Effector CD4-positive, alpha-beta T cell (primary cell): Measurements from ENCODE around the gene SNX20.

ENCODE experiments used
- DNase-seq: peaks from one replicate; pipeline ENCODE4 v3.0.0-alpha.2; 2020

SNX20 gene

DNA sequence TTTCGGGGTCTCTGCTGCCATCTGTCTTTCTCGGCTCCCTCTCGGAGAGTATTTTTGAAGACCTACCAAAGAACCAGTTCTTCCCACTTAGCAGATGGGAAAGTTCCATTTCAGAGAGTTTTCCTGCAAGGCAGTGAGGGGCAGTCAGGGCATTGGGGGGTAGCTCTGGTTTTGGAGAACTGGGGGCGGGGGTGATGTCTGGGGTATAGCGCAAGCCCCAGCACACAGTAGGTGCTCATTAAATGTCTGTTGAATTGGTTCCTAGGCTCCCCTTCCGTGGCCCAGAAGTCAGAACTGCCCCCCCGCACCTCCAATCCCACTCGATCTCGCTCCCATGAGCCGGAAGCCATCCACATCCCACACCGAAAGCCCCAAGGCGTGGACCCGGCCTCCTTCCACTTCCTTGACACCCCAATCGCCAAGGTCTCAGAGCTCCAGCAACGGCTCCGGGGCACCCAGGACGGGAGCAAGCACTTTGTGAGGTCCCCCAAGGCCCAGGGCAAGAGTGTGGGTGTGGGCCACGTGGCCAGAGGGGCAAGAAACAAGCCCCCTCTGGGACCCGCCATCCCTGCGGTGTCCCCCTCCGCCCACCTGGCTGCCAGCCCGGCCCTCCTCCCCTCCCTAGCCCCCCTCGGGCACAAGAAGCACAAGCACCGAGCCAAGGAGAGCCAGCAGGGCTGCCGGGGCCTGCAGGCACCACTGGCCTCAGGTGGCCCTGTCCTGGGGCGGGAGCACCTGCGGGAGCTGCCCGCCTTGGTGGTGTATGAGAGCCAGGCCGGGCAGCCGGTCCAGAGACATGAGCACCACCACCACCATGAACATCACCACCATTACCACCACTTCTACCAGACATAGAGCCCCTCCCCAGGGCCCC, 47.9 kb downstream of the SNX20 start:
- DNase-seq = no peak

DNA sequence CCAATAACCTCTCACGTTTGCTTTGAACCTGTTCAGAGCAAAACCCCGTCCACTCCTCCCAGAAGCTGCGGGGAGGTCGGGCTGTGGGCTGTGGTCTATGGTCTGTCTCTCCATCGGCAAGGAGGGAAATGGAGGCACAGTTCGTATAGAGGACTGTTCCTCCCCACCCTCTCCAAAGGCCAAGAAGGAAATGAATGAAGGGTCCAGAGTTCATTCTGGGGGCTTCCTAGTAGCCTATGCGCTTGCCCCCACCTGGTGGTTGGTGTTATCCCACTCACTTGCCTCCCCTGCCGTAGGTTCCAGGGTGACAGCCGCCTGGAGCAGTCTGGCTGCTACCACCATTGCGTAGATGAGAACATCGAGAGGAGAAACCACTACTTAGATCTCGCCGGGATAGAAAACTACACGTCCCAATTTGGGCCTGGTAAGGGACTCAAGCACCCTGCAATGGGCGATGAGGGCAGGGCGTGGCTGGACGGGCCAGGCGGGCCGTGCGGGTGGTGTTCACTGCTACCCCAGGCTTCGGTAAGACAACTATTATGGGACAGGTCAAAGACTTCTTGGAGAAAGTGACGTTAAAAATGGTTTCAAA, 49.0 kb downstream of the SNX20 start:
- no peak for DNase-seq

DNA sequence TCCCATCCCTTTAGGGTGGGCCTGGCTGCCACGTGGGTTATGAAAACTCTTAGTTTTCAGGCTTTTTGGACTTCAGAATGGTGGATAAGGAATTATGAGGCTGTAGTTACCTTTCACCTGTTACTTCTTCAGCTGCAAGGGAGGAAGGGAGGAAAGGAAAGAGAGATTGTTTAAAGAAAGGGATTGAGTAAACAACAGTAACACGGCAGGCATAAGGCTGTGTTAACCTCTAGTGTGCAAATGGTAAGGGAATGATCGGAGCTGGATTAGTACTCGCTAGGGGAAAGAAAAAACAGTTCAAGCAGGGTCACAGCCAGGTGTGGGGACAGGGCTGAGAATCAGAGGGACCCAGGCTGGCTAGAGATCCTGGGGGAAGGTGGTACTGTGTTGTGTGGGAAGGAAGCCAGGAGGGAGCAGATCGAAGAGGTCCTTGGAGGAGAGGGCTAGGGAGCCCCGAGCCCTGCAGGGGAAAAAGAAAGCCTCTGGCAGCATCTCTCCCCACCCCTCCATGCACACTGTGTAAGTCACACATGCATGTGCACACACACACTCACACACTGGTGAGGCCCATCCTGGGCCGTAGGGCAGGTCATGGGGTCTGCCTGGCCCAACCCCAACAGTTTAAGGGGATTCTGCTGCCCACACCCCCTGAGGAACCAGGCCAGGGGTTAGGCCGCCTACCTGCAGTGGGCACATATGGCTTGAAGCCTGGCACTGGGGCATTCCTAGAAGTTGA, 49.7 kb downstream of the SNX20 start:
- DNase-seq = no peak

DNA sequence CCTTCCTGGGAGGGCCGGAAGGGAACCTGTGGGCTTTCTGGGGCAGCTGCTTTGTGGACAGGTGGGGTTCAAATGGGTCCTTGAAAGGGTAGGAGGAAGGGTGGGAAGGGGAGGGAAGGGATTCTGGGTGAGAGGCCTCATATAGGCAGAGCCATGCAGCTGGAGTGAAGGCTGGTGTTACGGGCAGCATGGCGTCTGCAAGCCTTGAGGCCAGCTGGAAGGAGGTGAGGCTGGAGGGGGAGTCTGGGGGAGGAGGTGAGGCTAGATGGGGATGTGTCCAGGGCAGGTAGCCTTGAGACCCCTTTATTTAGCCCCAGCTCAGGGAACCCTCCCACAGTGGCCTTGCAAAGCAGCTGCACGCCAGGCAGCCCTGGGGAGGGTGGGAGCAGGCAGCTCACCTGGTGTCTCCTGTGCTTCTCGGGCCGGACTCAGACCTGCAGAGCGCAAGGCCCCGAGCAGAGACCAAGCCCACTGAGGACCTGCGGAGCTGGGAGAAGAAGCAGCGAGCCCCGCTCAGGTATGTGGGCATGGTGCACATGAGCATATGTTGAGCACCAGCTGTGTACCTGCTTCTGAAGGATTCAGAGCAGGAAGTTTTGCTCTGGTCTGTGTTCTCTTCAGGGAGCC, 50.6 kb downstream of the SNX20 start:
- DNase-seq = no peak

DNA sequence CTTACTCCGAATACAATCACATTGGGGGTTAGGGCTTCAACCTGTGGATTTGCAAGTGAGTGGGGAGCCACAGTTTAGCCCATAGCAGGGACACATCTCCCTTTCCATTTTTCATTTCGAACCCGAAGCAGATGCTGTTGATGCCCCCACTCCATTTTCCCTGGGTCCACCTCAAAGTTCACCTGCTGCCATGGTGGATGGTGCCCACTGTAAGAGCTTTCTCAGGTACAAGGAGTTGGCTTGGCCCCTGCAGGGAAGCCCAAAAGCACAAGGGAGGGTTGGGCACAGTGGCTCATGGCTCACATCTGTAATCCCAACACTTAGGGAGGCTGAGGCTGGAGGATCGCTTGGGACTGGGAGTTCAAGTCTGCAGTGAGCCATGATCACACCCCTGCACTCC, 51.8 kb downstream of the SNX20 start:
- no peak for DNase-seq

DNA sequence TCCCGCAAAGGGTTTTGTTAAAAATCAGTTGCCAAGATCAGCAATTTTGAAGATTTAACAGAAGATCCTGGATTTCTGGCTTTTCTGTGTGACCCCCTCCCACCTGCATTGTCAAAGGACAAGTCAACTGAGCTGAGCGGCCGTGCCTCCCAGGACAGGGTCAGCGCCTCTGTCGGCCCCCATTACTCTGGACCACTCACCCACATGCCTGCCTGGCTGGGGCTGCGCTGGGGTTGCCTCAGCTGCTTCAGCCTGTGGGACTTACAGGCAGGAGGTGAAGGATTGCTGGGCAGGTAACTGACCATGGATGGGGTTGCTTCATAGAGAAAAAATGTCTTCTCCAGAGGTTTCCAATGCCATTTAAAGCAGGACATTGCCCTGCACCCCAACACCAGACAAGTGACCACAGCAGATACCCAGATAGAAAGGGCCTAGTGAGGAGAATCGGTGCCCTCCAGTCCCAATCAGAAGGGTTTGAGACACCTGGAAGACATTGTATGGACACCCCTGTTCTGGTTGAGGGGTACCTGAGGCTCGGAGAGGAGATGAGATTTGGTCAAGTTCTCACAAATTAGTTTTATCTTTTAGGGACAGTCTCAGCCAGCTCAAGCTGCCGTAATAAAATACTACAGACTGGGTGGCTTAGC, 52.8 kb downstream of the SNX20 start:
- DNase-seq = no peak

DNA sequence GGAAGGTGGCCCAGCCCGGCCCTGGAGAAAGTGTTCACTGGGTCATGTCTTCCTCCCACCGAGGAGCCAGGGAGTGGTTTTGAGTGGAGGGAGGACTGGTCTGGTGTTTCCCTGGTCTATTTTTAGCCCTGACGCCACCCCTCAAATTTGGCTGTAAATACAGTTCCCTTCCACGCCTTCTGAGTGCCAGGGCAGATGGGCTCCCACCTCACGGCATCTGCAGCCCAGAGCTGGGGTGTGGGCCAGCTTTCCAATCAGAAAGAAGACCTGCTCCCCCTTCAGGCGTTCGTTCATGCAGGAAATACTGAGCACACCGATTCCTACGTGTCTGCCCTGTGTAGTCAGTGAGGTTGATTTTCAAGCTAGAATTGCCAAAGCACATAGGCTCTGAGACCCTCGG, 53.7 kb downstream of the SNX20 start:
- DNase-seq = peak; percentile 20

DNA sequence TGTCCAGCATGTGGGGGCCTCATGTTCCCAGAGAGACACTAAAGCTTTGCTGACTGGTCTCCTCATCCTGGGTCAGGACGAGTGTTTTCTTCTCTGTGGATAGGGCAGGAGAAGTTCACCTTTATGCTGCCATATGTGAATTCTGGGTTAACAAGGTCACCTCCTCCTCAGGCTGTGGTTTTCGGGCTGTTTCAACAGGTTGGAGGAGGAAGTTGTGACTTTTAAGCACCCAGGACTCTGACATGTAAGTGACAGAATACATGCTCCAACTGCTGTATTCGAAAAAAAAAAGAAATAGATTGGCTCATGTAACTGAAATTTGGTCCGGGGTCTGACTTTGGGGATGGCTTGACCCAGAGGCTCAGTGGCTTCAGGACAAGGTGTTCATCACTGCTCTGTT, 54.2 kb downstream of the SNX20 start:
- no peak for DNase-seq

DNA sequence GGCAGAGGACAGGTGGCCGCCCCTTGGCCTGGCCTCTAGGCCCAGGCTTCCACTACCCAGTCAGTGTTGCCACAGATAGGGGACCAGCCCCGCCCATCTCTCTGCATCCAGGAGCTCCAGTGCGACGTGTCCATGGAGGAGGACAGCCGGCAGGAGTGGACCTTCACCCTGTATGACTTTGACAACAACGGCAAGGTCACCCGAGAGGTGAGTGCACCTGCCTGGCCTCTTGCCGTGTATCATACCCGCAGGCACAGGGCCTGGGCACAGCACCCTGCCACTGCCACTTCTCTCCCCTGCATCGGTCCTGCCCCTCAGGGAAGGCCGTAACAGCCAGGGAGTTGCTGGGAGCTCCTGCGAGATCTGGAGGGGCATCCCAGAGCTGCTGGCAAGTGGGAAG, 55.7 kb downstream of the SNX20 start:
- DNase-seq = no peak

DNA sequence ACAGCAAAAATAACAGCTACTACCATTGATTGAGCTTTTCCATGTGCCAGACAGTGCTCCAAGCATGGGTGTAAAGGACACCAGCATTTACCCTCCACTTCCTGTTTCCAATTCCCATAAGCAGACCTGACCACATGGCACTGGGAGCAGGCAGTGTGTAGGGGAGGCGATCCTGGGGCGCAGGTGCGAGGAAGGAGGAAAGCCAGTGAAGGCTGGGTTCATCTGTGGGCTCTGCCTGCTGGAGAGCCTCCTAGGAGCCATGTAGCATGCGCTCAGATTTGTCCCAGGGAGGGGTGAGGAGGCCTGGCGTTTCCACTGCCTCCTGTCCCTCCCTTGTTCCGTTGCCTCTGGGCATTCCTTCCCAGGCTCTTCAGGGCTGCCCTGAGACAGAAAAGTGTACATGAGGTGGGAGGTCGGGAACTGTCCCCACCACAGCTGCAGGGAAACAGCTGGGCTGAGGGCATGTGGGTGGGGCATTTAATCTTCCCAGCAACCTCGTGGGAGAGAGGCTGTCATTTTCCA, 56.6 kb downstream of the SNX20 start:
- DNase-seq = no peak

DNA sequence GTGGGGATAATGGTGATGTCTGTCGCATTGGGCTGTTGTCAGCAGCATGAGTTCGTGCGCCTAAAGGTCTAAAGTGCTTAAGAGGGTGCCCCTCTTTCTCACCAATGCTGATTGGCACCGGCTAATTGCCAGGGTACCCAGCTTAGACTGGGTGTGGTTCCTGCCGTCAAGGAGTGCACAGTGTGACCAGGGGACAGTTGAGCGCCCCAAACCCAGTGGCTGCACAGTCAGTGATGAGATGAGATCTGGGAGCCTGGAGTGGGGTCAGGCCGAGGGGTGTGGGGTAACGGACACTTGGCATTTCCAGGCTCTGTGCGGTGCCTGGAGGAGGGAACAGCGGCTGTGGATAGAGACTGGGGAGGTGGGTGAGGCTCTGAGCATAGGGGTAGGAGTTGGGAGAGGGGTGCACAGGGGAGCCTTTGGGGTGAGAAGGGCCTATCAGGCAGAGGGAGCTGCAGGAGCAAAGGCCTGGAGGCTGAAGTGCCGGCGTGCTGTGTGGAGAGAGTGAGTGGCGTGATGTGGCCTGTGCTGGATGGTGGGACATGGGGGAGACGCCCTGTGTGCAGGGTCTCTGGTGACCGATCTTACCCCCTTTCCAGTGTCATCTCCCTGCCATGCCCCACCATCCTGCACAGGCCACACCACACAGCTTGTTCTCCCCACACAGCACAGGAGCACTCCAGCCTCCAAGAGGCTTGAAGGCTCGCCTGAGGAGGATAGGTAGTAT, 58.3 kb downstream of the SNX20 start:
- no peak for DNase-seq

DNA sequence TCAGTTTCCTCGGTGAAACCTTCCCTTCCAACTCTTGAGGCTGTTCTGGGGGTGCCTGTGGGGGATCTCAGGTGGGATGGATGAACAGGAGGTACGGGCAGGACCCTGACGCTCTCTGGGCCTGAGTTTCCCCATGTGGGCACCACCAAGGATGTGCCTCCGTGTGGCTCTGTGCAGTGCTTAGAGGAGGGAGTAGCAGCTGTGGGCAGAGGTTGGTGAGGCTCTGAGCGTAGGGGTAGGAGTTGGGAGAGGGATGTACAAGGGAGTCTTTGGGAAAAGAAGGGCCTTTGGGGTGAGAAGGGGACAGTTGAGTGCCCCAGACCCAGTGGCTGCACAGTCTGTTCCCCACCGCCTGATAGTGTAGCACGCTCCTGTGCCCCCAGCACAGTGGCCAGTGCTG, 59.1 kb downstream of the SNX20 start:
- DNase-seq = no peak
